PC-9 (cell line): ENCODE measurements around the gene GEN1.

ENCODE experiments used
- EZH2 ChIP-seq: fragments of 200-600 bp; sonication (generic); IDR thresholded peaks from 2 replicates; pipeline ENCODE4 v1.8.0; 2017; ENCODE audit warnings: antibody characterized with exemption, low read depth
- TF ChIP-seq, protein P1 (sequence below): fragments of 200-600 bp; sonication (generic); conservative IDR thresholded peaks from 2 replicates; pipeline ENCODE4 v1.6.1; 2017; ENCODE audit warnings: mixed run types, antibody characterized with exemption, mild to moderate bottlenecking, moderate library complexity

DNA sequence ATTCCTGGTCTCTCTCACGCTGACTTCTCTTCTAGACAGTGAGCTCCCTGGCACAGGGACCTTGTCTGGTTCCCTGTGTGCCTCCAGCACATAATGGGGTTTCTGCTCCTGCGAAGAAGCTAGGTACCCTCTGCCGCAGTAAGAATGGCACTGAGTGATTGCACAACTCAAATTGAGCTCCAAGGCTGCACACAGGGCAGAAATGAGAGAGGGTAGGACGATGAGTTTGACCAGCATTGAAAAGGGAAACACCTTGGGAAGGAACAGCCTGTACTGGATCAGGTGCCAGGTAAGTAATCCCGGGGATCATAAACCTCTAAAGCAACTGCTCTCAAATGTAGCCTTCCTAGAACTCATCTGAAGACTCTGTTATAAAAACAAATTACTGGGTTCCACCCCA is 41.4 kb downstream of the GEN1 start:
- no peak for TF ChIP-seq EZH2
- TF ChIP-seq, protein P1, sequence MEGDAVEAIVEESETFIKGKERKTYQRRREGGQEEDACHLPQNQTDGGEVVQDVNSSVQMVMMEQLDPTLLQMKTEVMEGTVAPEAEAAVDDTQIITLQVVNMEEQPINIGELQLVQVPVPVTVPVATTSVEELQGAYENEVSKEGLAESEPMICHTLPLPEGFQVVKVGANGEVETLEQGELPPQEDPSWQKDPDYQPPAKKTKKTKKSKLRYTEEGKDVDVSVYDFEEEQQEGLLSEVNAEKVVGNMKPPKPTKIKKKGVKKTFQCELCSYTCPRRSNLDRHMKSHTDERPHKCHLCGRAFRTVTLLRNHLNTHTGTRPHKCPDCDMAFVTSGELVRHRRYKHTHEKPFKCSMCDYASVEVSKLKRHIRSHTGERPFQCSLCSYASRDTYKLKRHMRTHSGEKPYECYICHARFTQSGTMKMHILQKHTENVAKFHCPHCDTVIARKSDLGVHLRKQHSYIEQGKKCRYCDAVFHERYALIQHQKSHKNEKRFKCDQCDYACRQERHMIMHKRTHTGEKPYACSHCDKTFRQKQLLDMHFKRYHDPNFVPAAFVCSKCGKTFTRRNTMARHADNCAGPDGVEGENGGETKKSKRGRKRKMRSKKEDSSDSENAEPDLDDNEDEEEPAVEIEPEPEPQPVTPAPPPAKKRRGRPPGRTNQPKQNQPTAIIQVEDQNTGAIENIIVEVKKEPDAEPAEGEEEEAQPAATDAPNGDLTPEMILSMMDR = no peak
